ENCODE data around the gene DHX9. TPM values are rescaled to one million over a fixed set of nuclear protein-coding genes. Genes with fewer than 3 reads are reported as not detected.

DHX9 gene
- total RNA-seq, 4 donors from 2014 or later: 37.7 to 58.8 (median 48.4) TPM

- no peak for TF ChIP-seq POLR2A (IDR thresholded peaks at IDR 0.05)
- no peak for TF ChIP-seq CTCF (IDR thresholded peaks at IDR 0.05 in 4 of 5, conservative IDR thresholded peaks at IDR 0.05 in 1 of 5)
- H3K9me3 ChIP-seq: no peaks in the 10 kb centered on the region
- no peak overlapping the region for H3K27ac ChIP-seq
- intact Hi-C loops (cut with DNase I; ENCODE audit: low total_unique reads) (no loop called here), in situ Hi-C loops (cut with MboI; ENCODE audit: low sequenced_read_pairs in 4 of 4) (no loop called here)
- peaks cover 0 to 5% (median 0%) of the 10 kb centered on the region in 3 donors for H3K27me3 ChIP-seq
- no peaks in the 10 kb centered on the region for H3K36me3 ChIP-seq
- H3K4me3 ChIP-seq: no peak overlapping the region
- no peaks in the 10 kb centered on the region for H3K4me1 ChIP-seq
- DNase-seq: no peak
- ATAC-seq: no peak
These were observed 71.0 kb downstream of the DHX9 start for GRCh38 chr1:182910143-182910542.

GRCh38 chr1:182913401-182913800, 74.3 kb downstream of the DHX9 start:
- Histone ChIP-seq H3K27ac (no peak overlapping the region), H3K4me3 (no peak overlapping the region), H3K27me3 (no peaks in the 10 kb centered on the region), H3K4me1 (no peaks in the 10 kb centered on the region), H3K9me3 (no peaks in the 10 kb centered on the region), H3K36me3 (no peaks in the 10 kb centered on the region)
- TF ChIP-seq POLR2A (IDR thresholded peaks at IDR 0.05) (no peak), CTCF (IDR thresholded peaks at IDR 0.05 in 4 of 5, conservative IDR thresholded peaks at IDR 0.05 in 1 of 5) (no peak)
- ATAC-seq (no peak), DNase-seq (no peak)
- in situ Hi-C loops (cut with MboI; ENCODE audit: low sequenced_read_pairs in 4 of 4): no loop called here
- intact Hi-C loops (cut with DNase I; ENCODE audit: low total_unique reads): no loop called here

GRCh38 chr1:182917378-182917777, 78.2 kb downstream of the DHX9 start:
- intact Hi-C loops (cut with DNase I; ENCODE audit: low total_unique reads): no loop called here
- no peak for TF ChIP-seq CTCF (IDR thresholded peaks at IDR 0.05 in 4 of 5, conservative IDR thresholded peaks at IDR 0.05 in 1 of 5)
- TF ChIP-seq POLR2A (IDR thresholded peaks at IDR 0.05): no peak

GRCh38 chr1:182925661-182926060, 86.5 kb downstream of the DHX9 start:
- Histone ChIP-seq H3K27ac (no peak overlapping the region), H3K27me3 (no peaks in the 10 kb centered on the region), H3K9me3 (no peaks in the 10 kb centered on the region), H3K36me3 (no peaks in the 10 kb centered on the region), H3K4me3 (no peak overlapping the region), H3K4me1 (no peaks in the 10 kb centered on the region)
- TF ChIP-seq CTCF (IDR thresholded peaks at IDR 0.05 in 4 of 5, conservative IDR thresholded peaks at IDR 0.05 in 1 of 5) (no peak), POLR2A (IDR thresholded peaks at IDR 0.05) (no peak)
- DNase-seq: no peak
- intact Hi-C loops (cut with DNase I; ENCODE audit: low total_unique reads) (no loop called here), in situ Hi-C loops (cut with MboI; ENCODE audit: low sequenced_read_pairs in 4 of 4) (no loop called here)
- no peak for ATAC-seq

More at GRCh38 chr1:182917378-182917777, 78.2 kb downstream of the DHX9 start:
- no peak for ATAC-seq
- Histone ChIP-seq H3K27me3 (no peaks in the 10 kb centered on the region), H3K9me3 (no peaks in the 10 kb centered on the region), H3K27ac (no peak overlapping the region), H3K4me1 (no peaks in the 10 kb centered on the region), H3K4me3 (no peak overlapping the region), H3K36me3 (no peaks in the 10 kb centered on the region)
- in situ Hi-C loops (cut with MboI; ENCODE audit: low sequenced_read_pairs in 4 of 4): no loop called here
- no peak for DNase-seq

All from gastrocnemius medialis (tissue), 4 donors.